Measurements from ENCODE around the gene DNAH11. TPM values are rescaled to one million over a fixed set of nuclear protein-coding genes. Genes with fewer than 3 reads are reported as not detected.

Gene DNAH11
- total and polyA plus RNA-seq, 2 of the 8 experiments (the other 6 are each of a cell fraction or from before 2014, with no cell fraction given), result 1.8 to 4.9 TPM

DNA sequence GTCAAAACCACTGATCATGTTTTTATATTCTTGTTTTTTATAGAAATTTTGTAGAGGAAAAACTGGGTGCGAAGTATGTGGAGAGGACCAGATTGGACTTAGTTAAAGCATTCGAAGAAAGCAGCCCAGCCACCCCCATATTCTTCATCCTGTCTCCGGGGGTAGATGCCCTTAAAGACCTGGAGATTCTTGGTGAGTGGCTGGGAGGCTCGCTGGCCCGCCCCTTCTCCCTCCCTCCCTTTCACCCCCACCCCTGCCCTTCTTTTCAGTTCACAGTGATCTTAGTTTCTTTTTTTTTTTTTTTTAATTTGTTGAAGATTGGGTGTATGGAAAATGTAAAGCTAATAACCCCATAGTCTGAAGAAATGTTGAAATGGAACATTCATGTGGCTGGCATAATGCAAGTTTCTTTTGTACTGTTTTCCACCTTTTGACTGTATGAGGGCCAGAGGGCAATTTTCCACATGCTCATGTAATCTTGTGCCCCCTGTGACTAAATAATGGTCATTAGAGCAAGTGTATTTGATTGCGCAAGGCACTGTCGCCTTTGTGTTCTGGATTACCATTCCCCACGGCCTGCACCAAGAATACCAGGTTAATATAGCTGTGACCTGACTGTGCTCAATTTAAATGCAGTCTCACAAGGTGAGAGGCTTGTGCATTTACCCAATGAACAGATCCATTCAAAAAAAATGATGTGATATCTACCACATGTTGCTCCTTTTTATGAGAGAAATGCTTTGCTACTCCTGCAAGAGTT lies 325.2 kb downstream of the DNAH11 start:
- Histone ChIP-seq H4K5ac (ENCODE audit: insufficient read length, low read depth, low read length) (no peak overlapping the region), H3K9me3 (ENCODE audit: insufficient read depth in 2 of 2, low read depth in 1 of 2, low read length in 1 of 2) (no peaks in the 10 kb centered on the region), H4K20me1 (replicated peaks in 1 of 2; ENCODE audit: control insufficient read depth in 1 of 2, insufficient read depth in 2 of 2, low read length in 2 of 2) (no peaks in the 10 kb centered on the region), H2BK15ac (ENCODE audit: low read length) (no peak overlapping the region), H3K56ac (replicated peaks; ENCODE audit: insufficient read length, low read depth, low read length) (no peak overlapping the region), H3K23me2 (ENCODE audit: low read depth, low read length) (no peaks in the 10 kb centered on the region), H3K27me3 (replicated peaks in 1 of 4; ENCODE audit: control insufficient read depth in 3 of 4, extremely low read depth in 1 of 4, insufficient read depth in 3 of 4, low read length in 3 of 4) (no peaks in the 10 kb centered on the region), H4K91ac (replicated peaks; ENCODE audit: insufficient read length, low read length) (peak overlapping the region; percentile 38), H2AK5ac (ENCODE audit: low read depth, low read length) (no peak overlapping the region), H3K27ac (ENCODE audit: low read depth, low read length) (no peak overlapping the region; the same call in 1 of the 2 replicates), H4K8ac (ENCODE audit: extremely low read depth, insufficient read depth, low read length) (no peak overlapping the region), H2BK12ac (ENCODE audit: low read depth, low read length) (no peak overlapping the region), H3K4me1 (replicated peaks in 1 of 4; ENCODE audit: control insufficient read depth in 3 of 4, insufficient read depth in 4 of 4, low read length in 3 of 4) (peaks cover 5 to 35% (median 21%) of the 10 kb centered on the region in 4 experiments), H2AFZ (ENCODE audit: low read length) (no peak overlapping the region), H3K4me2 (ENCODE audit: insufficient read depth in 1 of 2, low read depth in 2 of 2, low read length in 2 of 2) (peak overlapping the region; percentile 35 to 50), H3K79me1 (ENCODE audit: low read depth, low read length) (no peaks in the 10 kb centered on the region), H3K9ac (replicated peaks in 1 of 4; ENCODE audit: extremely low read depth in 1 of 4, low read depth in 3 of 4, low read length in 3 of 4) (no peak overlapping the region), H3K4ac (replicated peaks; ENCODE audit: insufficient read length, low read depth, low read length) (no peak overlapping the region), H2BK5ac (ENCODE audit: low read depth, low read length) (peak overlapping the region; percentile 67; the same call in 1 of the 2 replicates), H3K18ac (ENCODE audit: extremely low read depth, low read length) (no peak overlapping the region), H2BK20ac (ENCODE audit: low read length) (peak overlapping the region; percentile 0; the same call in 1 of the 2 replicates), H3K36me3 (ENCODE audit: control insufficient read depth in 2 of 4, insufficient read depth in 4 of 4, low read length in 3 of 4) (no peaks in the 10 kb centered on the region), H3K14ac (ENCODE audit: insufficient read length) (no peak overlapping the region), H3K23ac (ENCODE audit: insufficient read length) (no peak overlapping the region), H3K4me3 (ENCODE audit: extremely low read depth in 1 of 4, insufficient read depth in 2 of 4, low read depth in 3 of 4, low read length in 4 of 4) (peak overlapping the region in 1 of 4 experiments; percentile 29; a peak in 1 of 8 replicates), H2BK120ac (replicated peaks; ENCODE audit: low read depth, low read length) (no peak overlapping the region), H3K79me2 (ENCODE audit: control insufficient read depth in 1 of 2, insufficient read depth in 2 of 2, low read length in 2 of 2) (no peaks in the 10 kb centered on the region)
- FAIRE-seq (peak; percentile 85), DNase-seq (ENCODE audit: low read depth in 1 of 2, low spot score in 2 of 2) (no peak)
- CTCF ChIA-PET (ENCODE audit: partially characterized antibody), result interaction anchor here (0.6 to 1.3 kb wide), 4 partner anchors 26 to 1255 kb away, joined by 3 read pairs; no protein-coding TSS in a partner anchor
- POLR2A ChIA-PET (ENCODE audit: partially characterized antibody), result interaction anchor here (1.0 kb wide), 1 partner anchor 13 kb away, joined by 3 read pairs; no protein-coding TSS in a partner anchor
- WGBS, 2 experiments (ENCODE audit: extremely low coverage in 1 of 2, insufficient coverage in 1 of 2, insufficient read length in 1 of 2, insufficient replicate concordance in 2 of 2, low coverage in 1 of 2, low lambda C conversion rate in 2 of 2, missing lambda C conversion rate in 1 of 2), result 42% methylated on average over 6 of the region's 8 CpGs; no CpG with 5 or more reads in 1 of the 2 experiments
- no peak for TF ChIP-seq TEAD4 (IDR thresholded peaks at IDR 0.05; ENCODE audit: low read depth, low read length)
- no peak for TF ChIP-seq YY1 (IDR thresholded peaks at IDR 0.05; ENCODE audit: low read depth, low read length)
- TF ChIP-seq CBX5 (IDR thresholded peaks at IDR 0.05; ENCODE audit: low read depth, low read length), result no peak
- TF ChIP-seq JUN (IDR thresholded peaks at IDR 0.05; ENCODE audit: low read depth, low read length), result no peak
- TF ChIP-seq EP300 (IDR thresholded peaks at IDR 0.05; ENCODE audit: borderline replicate concordance in 1 of 2, low read depth in 2 of 2, low read length in 2 of 2), result no peak
- no peak for TF ChIP-seq SRF (IDR thresholded peaks at IDR 0.05; ENCODE audit: low read depth, low read length)
- peak; percentile 97 for TF ChIP-seq CEBPB (IDR thresholded peaks at IDR 0.05; ENCODE audit: low read depth, low read length)
- TF ChIP-seq KDM5A (IDR thresholded peaks at IDR 0.05; ENCODE audit: low read length), result no peak
